Loucy (cell line): ENCODE measurements around the gene RANGRF.
A peak's percentile ranks its signal among the peaks of the same experiment; 100 is the strongest.

Experiments
- H2AFZ ChIP-seq: fragments of 200-600 bp; sonication (generic); 2 replicates; pipeline ENCODE4 v1.6.0; 2016; ENCODE audit warnings: antibody characterized with exemption, mild to moderate bottlenecking, low read length, moderate library complexity
- H3F3A ChIP-seq: fragments of 200-600 bp; 2 replicates; pipeline ENCODE4 v1.6.0; 2016; ENCODE audit warnings: antibody characterized with exemption, low read depth, mild to moderate bottlenecking
- H3K27me3 ChIP-seq: fragments of 200-600 bp; sonication (generic); 2 replicates; pipeline ENCODE4 v1.6.1; 2014; ENCODE audit warnings: low read length, mild to moderate bottlenecking; ENCODE audit not compliant: insufficient read depth, poor library complexity, severe bottlenecking
- H3K36me3 ChIP-seq: fragments of 200-600 bp; sonication (generic); 2 replicates; pipeline ENCODE4 v1.6.1; 2016; ENCODE audit warnings: low read length; ENCODE audit not compliant: insufficient read depth
- H3K4me1 ChIP-seq: fragments of 200-600 bp; sonication (generic); 2 replicates; pipeline ENCODE4 v1.5.1; 2014; ENCODE audit warnings: low read length, mild to moderate bottlenecking; ENCODE audit not compliant: insufficient read depth, poor library complexity, severe bottlenecking
- H3K4me2 ChIP-seq: fragments of 200-600 bp; sonication (generic); 2 replicates; pipeline ENCODE4 v1.6.0; 2014; ENCODE audit warnings: antibody characterized with exemption, low read length, low read depth, mild to moderate bottlenecking; ENCODE audit not compliant: poor library complexity, severe bottlenecking
- H3K4me3 ChIP-seq: fragments of 200-600 bp; sonication (generic); 2 replicates; pipeline ENCODE4 v1.5.1; 2014; ENCODE audit warnings: low read length, mild to moderate bottlenecking, mixed read lengths; ENCODE audit not compliant: poor library complexity, severe bottlenecking
- H3K79me2 ChIP-seq: fragments of 200-600 bp; sonication (generic); 2 replicates; pipeline ENCODE4 v1.6.1; 2014; ENCODE audit warnings: low read length; ENCODE audit not compliant: insufficient read depth
- H3K9ac ChIP-seq: fragments of 200-600 bp; sonication (generic); 2 replicates; pipeline ENCODE4 v1.6.0; 2014; ENCODE audit warnings: mild to moderate bottlenecking, low read depth, low read length, moderate library complexity; ENCODE audit not compliant: poor library complexity, severe bottlenecking
- H3K9me2 ChIP-seq: fragments of 200-600 bp; sonication (generic); replicated peaks from 2 replicates; pipeline ENCODE4 v1.6.1; 2016; ENCODE audit warnings: low read depth, low read length, mixed read lengths
- H3K9me3 ChIP-seq: fragments of 200-600 bp; sonication (generic); 2 replicates; pipeline ENCODE4 v1.6.1; 2014; ENCODE audit warnings: mild to moderate bottlenecking, antibody characterized with exemption, low read length, low read depth; ENCODE audit not compliant: insufficient read depth
- H4K20me1 ChIP-seq: fragments of 200-600 bp; sonication (generic); 2 replicates; pipeline ENCODE4 v1.6.0; 2014; ENCODE audit warnings: antibody characterized with exemption, low read length, mild to moderate bottlenecking; ENCODE audit not compliant: insufficient read depth, poor library complexity, severe bottlenecking
- EZH2phosphoT487 ChIP-seq: fragments of 200-600 bp; IDR thresholded peaks from 2 replicates; pipeline ENCODE4 v1.6.1; 2018; ENCODE audit warnings: antibody characterized with exemption, mild to moderate bottlenecking, moderate library complexity, borderline replicate concordance
- TF ChIP-seq, protein P1 (sequence below): fragments of 200-600 bp; sonication (generic); conservative IDR thresholded peaks from 2 replicates; pipeline ENCODE4 v1.5.1; 2014; ENCODE audit warnings: mild to moderate bottlenecking, antibody characterized with exemption, low read length

RANGRF gene

GRCh38 chr17:8300627-8301242, 12.3 kb downstream of the RANGRF start:
- peak overlapping the region; percentile 85 for H2AFZ ChIP-seq
- peak overlapping the region; percentile 57 for H3K4me2 ChIP-seq
- TF ChIP-seq, protein P1, sequence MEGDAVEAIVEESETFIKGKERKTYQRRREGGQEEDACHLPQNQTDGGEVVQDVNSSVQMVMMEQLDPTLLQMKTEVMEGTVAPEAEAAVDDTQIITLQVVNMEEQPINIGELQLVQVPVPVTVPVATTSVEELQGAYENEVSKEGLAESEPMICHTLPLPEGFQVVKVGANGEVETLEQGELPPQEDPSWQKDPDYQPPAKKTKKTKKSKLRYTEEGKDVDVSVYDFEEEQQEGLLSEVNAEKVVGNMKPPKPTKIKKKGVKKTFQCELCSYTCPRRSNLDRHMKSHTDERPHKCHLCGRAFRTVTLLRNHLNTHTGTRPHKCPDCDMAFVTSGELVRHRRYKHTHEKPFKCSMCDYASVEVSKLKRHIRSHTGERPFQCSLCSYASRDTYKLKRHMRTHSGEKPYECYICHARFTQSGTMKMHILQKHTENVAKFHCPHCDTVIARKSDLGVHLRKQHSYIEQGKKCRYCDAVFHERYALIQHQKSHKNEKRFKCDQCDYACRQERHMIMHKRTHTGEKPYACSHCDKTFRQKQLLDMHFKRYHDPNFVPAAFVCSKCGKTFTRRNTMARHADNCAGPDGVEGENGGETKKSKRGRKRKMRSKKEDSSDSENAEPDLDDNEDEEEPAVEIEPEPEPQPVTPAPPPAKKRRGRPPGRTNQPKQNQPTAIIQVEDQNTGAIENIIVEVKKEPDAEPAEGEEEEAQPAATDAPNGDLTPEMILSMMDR = peak; percentile 88
- no peak for TF ChIP-seq EZH2phosphoT487

GRCh38 chr17:8310601-8311123, 22.2 kb downstream of the RANGRF start:
- Histone ChIP-seq H3K4me1 (no peaks in the 10 kb centered on the region), H3K79me2 (no peaks in the 10 kb centered on the region), H2AFZ (no peak overlapping the region), H3F3A (no peaks in the 10 kb centered on the region), H3K9me3 (no peaks in the 10 kb centered on the region), H3K27me3 (no peaks in the 10 kb centered on the region), H3K9me2 (no peaks in the 10 kb centered on the region), H3K9ac (no peak overlapping the region), H3K36me3 (no peaks in the 10 kb centered on the region), H3K4me2 (no peak overlapping the region), H3K4me3 (no peak overlapping the region), H4K20me1 (no peaks in the 10 kb centered on the region)
- no peak for TF ChIP-seq EZH2phosphoT487
- TF ChIP-seq, protein P1 = no peak

More at GRCh38 chr17:8300627-8301242, 12.3 kb downstream of the RANGRF start:
- Histone ChIP-seq H3K27me3 (no peaks in the 10 kb centered on the region), H3K4me1 (peaks cover 10% of the 10 kb centered on the region), H3K79me2 (no peaks in the 10 kb centered on the region), H3K9ac (peak overlapping the region; percentile 45), H3K9me2 (no peaks in the 10 kb centered on the region), H3K36me3 (no peaks in the 10 kb centered on the region), H3K9me3 (no peaks in the 10 kb centered on the region), H3K4me3 (peak overlapping the region; percentile 31), H4K20me1 (no peaks in the 10 kb centered on the region), H3F3A (peaks cover 5% of the 10 kb centered on the region; the same call in 1 of the 2 replicates)

DNA sequence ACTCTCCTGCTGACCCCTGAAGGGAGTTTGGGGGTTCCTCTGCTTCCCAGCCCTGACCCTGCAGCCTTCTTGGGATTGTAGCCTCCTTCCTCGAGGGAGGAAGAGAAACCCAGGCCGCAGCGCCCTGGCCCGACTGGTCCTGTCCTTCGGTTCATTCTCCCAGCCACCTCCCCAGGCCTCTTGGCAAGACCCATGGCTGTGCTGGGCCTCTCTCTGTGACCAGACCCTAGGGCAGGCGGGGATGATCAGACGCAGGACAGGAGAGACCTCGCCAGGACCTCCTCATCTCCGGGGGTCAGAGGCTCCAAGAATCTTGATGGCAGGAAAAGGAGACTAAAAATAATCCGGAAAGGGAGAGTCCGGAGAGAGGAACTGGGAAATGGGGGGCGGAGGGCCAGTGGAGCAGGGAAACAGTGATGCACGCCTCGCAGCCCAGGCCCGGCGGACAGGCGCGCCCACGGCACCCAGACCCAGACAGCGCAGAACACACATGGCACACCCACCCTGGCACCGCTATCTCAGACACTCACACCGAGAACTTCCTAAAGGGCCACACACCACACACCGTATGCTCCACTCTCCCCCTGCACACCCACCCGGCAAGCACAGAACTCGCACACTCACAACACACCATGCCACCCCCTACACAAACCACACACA, 22.8 kb downstream of the RANGRF start:
- Histone ChIP-seq H3F3A (no peaks in the 10 kb centered on the region), H3K9ac (no peak overlapping the region), H3K4me1 (no peaks in the 10 kb centered on the region), H4K20me1 (no peaks in the 10 kb centered on the region), H3K79me2 (no peaks in the 10 kb centered on the region), H3K4me3 (no peak overlapping the region), H3K9me3 (no peaks in the 10 kb centered on the region), H3K9me2 (no peaks in the 10 kb centered on the region), H3K27me3 (no peaks in the 10 kb centered on the region), H2AFZ (no peak overlapping the region), H3K36me3 (no peaks in the 10 kb centered on the region), H3K4me2 (no peak overlapping the region)
- TF ChIP-seq EZH2phosphoT487 = no peak
- TF ChIP-seq, protein P1 = no peak
